ENCODE results near the gene FEZ2. TPM values are rescaled to one million over a fixed set of nuclear protein-coding genes. Genes with fewer than 3 reads are reported as not detected.
A peak's percentile ranks its signal among the peaks of the same experiment; 100 is the strongest.

FEZ2 gene
- total and polyA plus RNA-seq, 9 of the 15 experiments (the other 6 are each of a cell fraction or from before 2014, with no cell fraction given): 9.9 to 35.5 (median 20.1) TPM

DNA sequence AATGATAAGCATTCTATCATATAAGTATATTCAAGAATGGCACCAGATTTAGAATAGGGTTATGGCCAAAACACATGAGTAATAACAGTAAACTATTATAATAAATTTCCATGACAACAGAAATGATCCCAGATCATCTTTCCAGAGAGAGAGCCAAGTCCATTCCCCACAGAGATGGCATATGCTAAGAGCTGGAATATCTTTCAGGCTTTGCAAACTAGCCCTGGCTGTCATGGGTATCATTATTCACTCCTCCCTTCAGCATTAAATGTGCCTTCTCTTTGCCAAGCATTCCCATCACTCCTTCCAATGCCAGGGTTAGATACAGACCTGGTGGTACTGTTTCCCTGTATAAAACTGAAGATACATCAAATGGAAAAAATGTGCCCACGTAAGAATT lies 10.9 kb downstream of the FEZ2 start (continued):
- TF ChIP-seq, protein P1, sequence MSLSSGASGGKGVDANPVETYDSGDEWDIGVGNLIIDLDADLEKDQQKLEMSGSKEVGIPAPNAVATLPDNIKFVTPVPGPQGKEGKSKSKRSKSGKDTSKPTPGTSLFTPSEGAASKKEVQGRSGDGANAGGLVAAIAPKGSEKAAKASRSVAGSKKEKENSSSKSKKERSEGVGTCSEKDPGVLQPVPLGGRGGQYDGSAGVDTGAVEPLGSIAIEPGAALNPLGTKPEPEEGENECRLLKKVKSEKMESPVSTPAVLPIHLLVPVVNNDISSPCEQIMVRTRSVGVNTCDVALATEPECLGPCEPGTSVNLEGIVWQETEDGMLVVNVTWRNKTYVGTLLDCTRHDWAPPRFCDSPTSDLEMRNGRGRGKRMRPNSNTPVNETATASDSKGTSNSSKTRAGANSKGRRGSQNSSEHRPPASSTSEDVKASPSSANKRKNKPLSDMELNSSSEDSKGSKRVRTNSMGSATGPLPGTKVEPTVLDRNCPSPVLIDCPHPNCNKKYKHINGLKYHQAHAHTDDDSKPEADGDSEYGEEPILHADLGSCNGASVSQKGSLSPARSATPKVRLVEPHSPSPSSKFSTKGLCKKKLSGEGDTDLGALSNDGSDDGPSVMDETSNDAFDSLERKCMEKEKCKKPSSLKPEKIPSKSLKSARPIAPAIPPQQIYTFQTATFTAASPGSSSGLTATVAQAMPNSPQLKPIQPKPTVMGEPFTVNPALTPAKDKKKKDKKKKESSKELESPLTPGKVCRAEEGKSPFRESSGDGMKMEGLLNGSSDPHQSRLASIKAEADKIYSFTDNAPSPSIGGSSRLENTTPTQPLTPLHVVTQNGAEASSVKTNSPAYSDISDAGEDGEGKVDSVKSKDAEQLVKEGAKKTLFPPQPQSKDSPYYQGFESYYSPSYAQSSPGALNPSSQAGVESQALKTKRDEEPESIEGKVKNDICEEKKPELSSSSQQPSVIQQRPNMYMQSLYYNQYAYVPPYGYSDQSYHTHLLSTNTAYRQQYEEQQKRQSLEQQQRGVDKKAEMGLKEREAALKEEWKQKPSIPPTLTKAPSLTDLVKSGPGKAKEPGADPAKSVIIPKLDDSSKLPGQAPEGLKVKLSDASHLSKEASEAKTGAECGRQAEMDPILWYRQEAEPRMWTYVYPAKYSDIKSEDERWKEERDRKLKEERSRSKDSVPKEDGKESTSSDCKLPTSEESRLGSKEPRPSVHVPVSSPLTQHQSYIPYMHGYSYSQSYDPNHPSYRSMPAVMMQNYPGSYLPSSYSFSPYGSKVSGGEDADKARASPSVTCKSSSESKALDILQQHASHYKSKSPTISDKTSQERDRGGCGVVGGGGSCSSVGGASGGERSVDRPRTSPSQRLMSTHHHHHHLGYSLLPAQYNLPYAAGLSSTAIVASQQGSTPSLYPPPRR (CRISPR knock-in tag; IDR thresholded peaks at IDR 0.05; ENCODE audit: borderline replicate concordance): no peak
- no peak for TF ChIP-seq ZNF445 (CRISPR knock-in tag; IDR thresholded peaks at IDR 0.05; ENCODE audit: low read depth)
- TF ChIP-seq TFAM (CRISPR knock-in tag; conservative IDR thresholded peaks at IDR 0.05): no peak

DNA sequence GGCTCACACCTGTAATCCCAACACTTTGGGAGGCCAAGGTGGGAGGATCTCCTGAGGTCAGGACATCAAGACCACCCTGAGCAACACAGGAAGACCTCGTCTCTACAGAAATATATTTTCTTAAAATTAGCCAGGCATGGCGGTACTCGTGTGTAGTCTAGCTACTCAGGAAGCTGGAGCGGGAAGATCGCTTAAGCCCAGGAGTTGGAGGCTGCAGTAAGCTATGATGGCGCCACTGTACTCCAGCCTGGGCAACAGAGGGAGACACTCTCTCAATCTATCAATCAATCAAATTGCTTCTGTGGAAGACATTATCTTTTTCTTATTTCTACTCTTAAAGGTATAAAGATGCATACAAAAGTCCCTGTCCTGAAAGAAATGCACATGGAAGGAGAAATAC lies 11.3 kb downstream of the FEZ2 start:
- H3K27me3 ChIP-seq (ENCODE audit: control insufficient read depth in 2 of 2, insufficient read depth in 2 of 2, low read length in 2 of 2): no peaks in the 10 kb centered on the region
- ATAC-seq: no peak
- POLR2A ChIA-PET: no interaction called here
- H3K27ac ChIP-seq (ENCODE audit: extremely low read depth, low read depth, low read length): no peak overlapping the region
- CTCF ChIA-PET (ENCODE audit: low intra/inter-chr PET ratio): no interaction called here
- intact Hi-C loops (cut with micrococcal nuclease): no loop called here
- H3K4me3 ChIP-seq: no peak overlapping the region
- H3K4me2 ChIP-seq (ENCODE audit: insufficient read depth, low read length): no peak overlapping the region
- in situ Hi-C loops (cut with MboI): no loop called here
- no peak for FAIRE-seq
- no TSS peak for BruUV-seq (replicated peaks)
- H3K36me3 ChIP-seq (ENCODE audit: control insufficient read depth, insufficient read depth, low read length): peaks cover 68% of the 10 kb centered on the region
- H3K4me1 ChIP-seq (replicated peaks in 1 of 2; ENCODE audit: control insufficient read depth in 2 of 2, insufficient read depth in 2 of 2, low read length in 2 of 2): no peaks in the 10 kb centered on the region
- H3K9me1 ChIP-seq (ENCODE audit: control insufficient read depth, insufficient read depth, low read length): no peaks in the 10 kb centered on the region
- H3K9me3 ChIP-seq (replicated peaks; ENCODE audit: control insufficient read depth, insufficient read depth, low read depth, low read length): no peaks in the 10 kb centered on the region
- DNase-seq (ENCODE audit: extremely low read depth in 1 of 4, low spot score in 3 of 4): no peak
- no peak overlapping the region for H3K9ac ChIP-seq (ENCODE audit: insufficient read depth in 1 of 2, low read depth in 2 of 2, low read length in 2 of 2)
- no peaks in the 10 kb centered on the region for H4K20me1 ChIP-seq (replicated peaks; ENCODE audit: control insufficient read depth, insufficient read depth, low read length)
- 89% methylated on average over 6 of the region's 6 CpGs for WGBS (ENCODE audit: insufficient coverage, low coverage, missing lambda C conversion rate)
- peaks cover 4% of the 10 kb centered on the region; the same call in 1 of the 3 replicates for H3K79me2 ChIP-seq (ENCODE audit: control insufficient read depth, insufficient read depth, low read length)
- H2AFZ ChIP-seq (ENCODE audit: low read depth, low read length): no peak overlapping the region
- TF ChIP-seq, protein P2, sequence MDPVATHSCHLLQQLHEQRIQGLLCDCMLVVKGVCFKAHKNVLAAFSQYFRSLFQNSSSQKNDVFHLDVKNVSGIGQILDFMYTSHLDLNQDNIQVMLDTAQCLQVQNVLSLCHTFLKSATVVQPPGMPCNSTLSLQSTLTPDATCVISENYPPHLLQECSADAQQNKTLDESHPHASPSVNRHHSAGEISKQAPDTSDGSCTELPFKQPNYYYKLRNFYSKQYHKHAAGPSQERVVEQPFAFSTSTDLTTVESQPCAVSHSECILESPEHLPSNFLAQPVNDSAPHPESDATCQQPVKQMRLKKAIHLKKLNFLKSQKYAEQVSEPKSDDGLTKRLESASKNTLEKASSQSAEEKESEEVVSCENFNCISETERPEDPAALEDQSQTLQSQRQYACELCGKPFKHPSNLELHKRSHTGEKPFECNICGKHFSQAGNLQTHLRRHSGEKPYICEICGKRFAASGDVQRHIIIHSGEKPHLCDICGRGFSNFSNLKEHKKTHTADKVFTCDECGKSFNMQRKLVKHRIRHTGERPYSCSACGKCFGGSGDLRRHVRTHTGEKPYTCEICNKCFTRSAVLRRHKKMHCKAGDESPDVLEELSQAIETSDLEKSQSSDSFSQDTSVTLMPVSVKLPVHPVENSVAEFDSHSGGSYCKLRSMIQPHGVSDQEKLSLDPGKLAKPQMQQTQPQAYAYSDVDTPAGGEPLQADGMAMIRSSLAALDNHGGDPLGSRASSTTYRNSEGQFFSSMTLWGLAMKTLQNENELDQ (CRISPR knock-in tag; IDR thresholded peaks at IDR 0.05; ENCODE audit: borderline replicate concordance): no peak
- TF ChIP-seq, protein P3, sequence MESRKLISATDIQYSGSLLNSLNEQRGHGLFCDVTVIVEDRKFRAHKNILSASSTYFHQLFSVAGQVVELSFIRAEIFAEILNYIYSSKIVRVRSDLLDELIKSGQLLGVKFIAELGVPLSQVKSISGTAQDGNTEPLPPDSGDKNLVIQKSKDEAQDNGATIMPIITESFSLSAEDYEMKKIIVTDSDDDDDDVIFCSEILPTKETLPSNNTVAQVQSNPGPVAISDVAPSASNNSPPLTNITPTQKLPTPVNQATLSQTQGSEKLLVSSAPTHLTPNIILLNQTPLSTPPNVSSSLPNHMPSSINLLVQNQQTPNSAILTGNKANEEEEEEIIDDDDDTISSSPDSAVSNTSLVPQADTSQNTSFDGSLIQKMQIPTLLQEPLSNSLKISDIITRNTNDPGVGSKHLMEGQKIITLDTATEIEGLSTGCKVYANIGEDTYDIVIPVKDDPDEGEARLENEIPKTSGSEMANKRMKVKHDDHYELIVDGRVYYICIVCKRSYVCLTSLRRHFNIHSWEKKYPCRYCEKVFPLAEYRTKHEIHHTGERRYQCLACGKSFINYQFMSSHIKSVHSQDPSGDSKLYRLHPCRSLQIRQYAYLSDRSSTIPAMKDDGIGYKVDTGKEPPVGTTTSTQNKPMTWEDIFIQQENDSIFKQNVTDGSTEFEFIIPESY (CRISPR knock-in tag; IDR thresholded peaks at IDR 0.05): peak; percentile 65
- no peak for TF ChIP-seq NR2C1 (IDR thresholded peaks at IDR 0.05)
- TF ChIP-seq NR2C1 (tag; IDR thresholded peaks at IDR 0.05): no peak
- TF ChIP-seq RHOXF2B (CRISPR knock-in tag; conservative IDR thresholded peaks at IDR 0.05): no peak
- no peak for TF ChIP-seq PRMT5 (CRISPR knock-in tag; IDR thresholded peaks at IDR 0.05)

Data from K562 (cell line).